Calu3 (cell line): ENCODE data around the gene XRCC4. TPM values are rescaled to one million over a fixed set of nuclear protein-coding genes. Genes with fewer than 3 reads are reported as not detected.

Source experiments
- BruUV-seq: library from RNA; stranded (reverse); fragments of 400-500 nt; replicated peaks from 2 replicates; lab custom pipeline; 2021; lab: Mats Ljungman, UMichigan
- CTCF ChIA-PET: fragments of 300-600 bp; sonication (Branson Sonifier 250); formaldehyde crosslinking; loops from one replicate; lab custom pipeline; 2022; ENCODE audit warnings: antibody characterized with exemption; lab: Charles Lee
- DNase-seq: peaks from one replicate; pipeline ENCODE4 v3.0.0; 2022
- H3K27ac Mint-ChIP-seq: one replicate; pipeline ENCODE4 v1.8.0; 2022; ENCODE audit warnings: mixed read lengths; ENCODE audit not compliant: unreplicated experiment
- H3K27me3 Mint-ChIP-seq: one replicate; pipeline ENCODE4 v1.8.0; 2022; ENCODE audit warnings: mixed read lengths; ENCODE audit not compliant: unreplicated experiment
- H3K36me3 Mint-ChIP-seq: one replicate; pipeline ENCODE4 v1.8.0; 2022; ENCODE audit warnings: mild to moderate bottlenecking, moderate library complexity, mixed read lengths; ENCODE audit not compliant: insufficient read depth, unreplicated experiment
- H3K4me1 Mint-ChIP-seq: one replicate; pipeline ENCODE4 v1.8.0; 2022; ENCODE audit warnings: mild to moderate bottlenecking, low read depth, mixed read lengths; ENCODE audit not compliant: unreplicated experiment
- H3K4me3 Mint-ChIP-seq: one replicate; pipeline ENCODE4 v1.8.0; 2022; ENCODE audit warnings: mild to moderate bottlenecking, low read depth, moderate library complexity, mixed read lengths; ENCODE audit not compliant: unreplicated experiment
- H3K9me3 Mint-ChIP-seq: one replicate; pipeline ENCODE4 v1.8.0; 2022; ENCODE audit warnings: low read depth, mixed read lengths; ENCODE audit not compliant: unreplicated experiment
- intact Hi-C: fragments of 100-400 bp; cut with micrococcal nuclease; formaldehyde crosslinking; loops from one replicate; pipeline ENCODE4 v1.10.0; 2022; ENCODE audit not compliant: unreplicated experiment
- total RNA-seq: library from RNA; stranded (reverse); gene quantifications from 2 replicates; pipeline ENCODE4 v1.2.3, GENCODE V29; 2022
- TF ChIP-seq, protein P1 (sequence below): fragments of 200-600 bp; IDR thresholded peaks from one replicate; pipeline ENCODE4 v1.8.0; 2022; ENCODE audit warnings: antibody characterized with exemption; ENCODE audit not compliant: unreplicated experiment

XRCC4 gene
- total RNA-seq, 1 experiment from 2014 or later, result 25.5 TPM

DNA sequence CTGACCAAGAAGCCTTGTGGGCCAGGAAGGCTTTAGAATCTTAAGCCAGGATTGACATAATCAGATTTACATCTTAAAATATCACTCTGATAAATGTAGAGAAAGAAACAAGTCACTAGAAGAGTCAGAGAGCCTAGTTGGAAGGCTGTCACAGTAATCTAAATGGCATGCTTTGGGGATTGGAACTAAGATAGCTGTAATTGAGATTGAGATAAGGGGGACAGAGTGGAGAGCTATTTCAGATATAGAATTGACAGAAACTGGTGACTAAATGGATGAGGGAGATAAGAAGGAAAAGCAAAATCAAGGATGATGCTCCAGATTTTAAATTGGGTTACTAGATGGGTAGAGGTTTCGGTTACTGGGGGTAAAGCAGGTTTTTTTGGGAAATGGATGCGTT is 100.5 kb downstream of the XRCC4 start:
- Mint-ChIP-seq H3K4me1 (no peaks in the 10 kb centered on the region), H3K36me3 (no peaks in the 10 kb centered on the region), H3K27ac (no peak overlapping the region), H3K4me3 (no peak overlapping the region), H3K9me3 (no peaks in the 10 kb centered on the region), H3K27me3 (no peaks in the 10 kb centered on the region)
- TF ChIP-seq, protein P1, sequence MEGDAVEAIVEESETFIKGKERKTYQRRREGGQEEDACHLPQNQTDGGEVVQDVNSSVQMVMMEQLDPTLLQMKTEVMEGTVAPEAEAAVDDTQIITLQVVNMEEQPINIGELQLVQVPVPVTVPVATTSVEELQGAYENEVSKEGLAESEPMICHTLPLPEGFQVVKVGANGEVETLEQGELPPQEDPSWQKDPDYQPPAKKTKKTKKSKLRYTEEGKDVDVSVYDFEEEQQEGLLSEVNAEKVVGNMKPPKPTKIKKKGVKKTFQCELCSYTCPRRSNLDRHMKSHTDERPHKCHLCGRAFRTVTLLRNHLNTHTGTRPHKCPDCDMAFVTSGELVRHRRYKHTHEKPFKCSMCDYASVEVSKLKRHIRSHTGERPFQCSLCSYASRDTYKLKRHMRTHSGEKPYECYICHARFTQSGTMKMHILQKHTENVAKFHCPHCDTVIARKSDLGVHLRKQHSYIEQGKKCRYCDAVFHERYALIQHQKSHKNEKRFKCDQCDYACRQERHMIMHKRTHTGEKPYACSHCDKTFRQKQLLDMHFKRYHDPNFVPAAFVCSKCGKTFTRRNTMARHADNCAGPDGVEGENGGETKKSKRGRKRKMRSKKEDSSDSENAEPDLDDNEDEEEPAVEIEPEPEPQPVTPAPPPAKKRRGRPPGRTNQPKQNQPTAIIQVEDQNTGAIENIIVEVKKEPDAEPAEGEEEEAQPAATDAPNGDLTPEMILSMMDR, result no peak
- DNase-seq, result no peak
- CTCF ChIA-PET, result no interaction called here
- intact Hi-C loops, result no loop called here
- BruUV-seq, result no TSS peak

DNA sequence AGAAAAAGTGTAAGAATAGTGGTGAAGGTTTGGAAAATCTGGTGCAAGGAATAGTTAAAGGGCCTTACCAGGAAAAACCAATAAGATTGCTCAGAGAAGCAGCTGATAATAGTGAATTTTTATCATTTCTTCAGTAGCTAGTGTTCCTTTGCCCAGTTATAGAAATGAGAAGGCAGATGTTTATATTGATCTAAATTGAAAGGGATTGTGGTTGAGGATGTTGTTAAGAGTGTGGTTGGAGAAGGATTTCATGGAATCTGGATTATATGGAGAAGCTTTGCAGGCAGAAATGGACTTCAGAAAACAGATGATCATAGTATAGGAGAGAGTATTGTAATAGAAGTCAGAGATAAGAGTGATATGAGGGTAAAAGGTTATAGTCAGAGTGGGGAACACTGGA is 102.6 kb downstream of the XRCC4 start:
- Mint-ChIP-seq H3K9me3 (no peaks in the 10 kb centered on the region), H3K36me3 (no peaks in the 10 kb centered on the region), H3K27ac (no peak overlapping the region), H3K4me1 (no peaks in the 10 kb centered on the region), H3K4me3 (no peak overlapping the region), H3K27me3 (no peaks in the 10 kb centered on the region)
- CTCF ChIA-PET, result no interaction called here
- BruUV-seq, result no TSS peak
- DNase-seq, result no peak
- TF ChIP-seq, protein P1, result no peak
- intact Hi-C loops, result no loop called here

DNA sequence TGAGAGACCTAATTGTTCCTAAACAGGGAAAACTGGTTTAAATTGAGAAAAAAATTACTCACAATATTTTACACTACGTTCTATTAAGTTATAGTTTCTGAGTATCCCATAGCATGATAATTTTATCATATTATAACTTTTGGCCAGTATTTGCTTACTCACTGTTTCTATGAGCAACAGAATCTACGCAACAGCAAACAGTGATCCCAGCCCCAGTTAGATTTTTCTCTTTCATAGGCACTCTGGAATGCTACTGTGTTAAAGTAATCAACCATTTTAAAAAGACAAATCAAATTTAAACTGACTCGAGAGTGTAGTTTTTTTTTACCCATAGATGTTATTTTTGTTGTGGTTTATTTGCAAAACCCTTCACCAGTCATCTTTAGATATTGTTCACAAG is 107.2 kb downstream of the XRCC4 start:
- no TSS peak for BruUV-seq
- no peaks in the 10 kb centered on the region for H3K27me3 Mint-ChIP-seq
- no peak overlapping the region for H3K4me3 Mint-ChIP-seq
- no peak for DNase-seq
- H3K9me3 Mint-ChIP-seq, result peaks cover 3% of the 10 kb centered on the region
- intact Hi-C loops, result no loop called here
- CTCF ChIA-PET, result interaction anchor here (0.7 kb wide), 1 partner anchor 291 kb away, joined by 4 read pairs; no protein-coding TSS in a partner anchor
- H3K36me3 Mint-ChIP-seq, result no peaks in the 10 kb centered on the region
- H3K27ac Mint-ChIP-seq, result no peak overlapping the region
- TF ChIP-seq, protein P1, result no peak
- no peaks in the 10 kb centered on the region for H3K4me1 Mint-ChIP-seq

DNA sequence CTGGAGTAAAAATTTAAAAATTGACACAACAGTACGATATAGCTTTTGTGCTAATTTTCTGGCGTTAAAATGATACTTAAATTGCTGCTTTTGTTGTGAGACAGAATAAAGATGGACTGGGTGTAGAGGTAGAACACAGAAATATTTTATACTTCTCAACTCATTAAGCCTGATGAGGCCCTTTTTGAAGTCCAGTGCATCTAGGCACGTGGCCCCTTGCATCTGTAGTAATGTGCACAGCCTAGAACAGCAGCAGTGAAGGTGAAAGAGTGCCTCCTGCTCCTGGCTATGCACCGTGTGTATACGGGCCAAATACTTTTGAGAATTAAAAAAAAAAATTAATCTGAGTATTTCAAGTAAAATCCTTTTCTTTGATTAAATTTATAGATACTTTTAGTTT is 115.6 kb downstream of the XRCC4 start:
- no peaks in the 10 kb centered on the region for H3K9me3 Mint-ChIP-seq
- CTCF ChIA-PET, result interaction anchor here (1.8 kb wide), 1 partner anchor 17 kb away, joined by 4 read pairs; no protein-coding TSS in a partner anchor
- H3K27me3 Mint-ChIP-seq, result no peaks in the 10 kb centered on the region
- BruUV-seq, result no TSS peak
- no peak overlapping the region for H3K27ac Mint-ChIP-seq
- DNase-seq, result no peak
- TF ChIP-seq, protein P1, result no peak
- no peak overlapping the region for H3K4me3 Mint-ChIP-seq
- no peaks in the 10 kb centered on the region for H3K36me3 Mint-ChIP-seq
- intact Hi-C loops, result no loop called here
- no peaks in the 10 kb centered on the region for H3K4me1 Mint-ChIP-seq
